Ishikawa (cell line): ENCODE data around the gene ELAVL1.
A peak's percentile ranks its signal among the peaks of the same experiment; 100 is the strongest.

Source experiments
- CEBPB ChIP-seq: IDR thresholded peaks from 2 replicates; pipeline ENCODE4 v1.6.1; 2012
- CREB1 ChIP-seq: IDR thresholded peaks from 2 replicates; pipeline ENCODE4 v1.6.1; 2012; ENCODE audit warnings: low read depth
- EGR1 ChIP-seq: IDR thresholded peaks from 2 replicates; pipeline ENCODE4 v1.6.1; 2012
- EP300 ChIP-seq: IDR thresholded peaks from 2 replicates; pipeline ENCODE4 v1.6.1; 2012; ENCODE audit warnings: borderline replicate concordance
- FOXM1 ChIP-seq: IDR thresholded peaks from 2 replicates; pipeline ENCODE4 v1.6.1; 2012; ENCODE audit warnings: low read depth, borderline replicate concordance
- NFIC ChIP-seq: IDR thresholded peaks from 2 replicates; pipeline ENCODE4 v1.6.1; 2012
- RAD21 ChIP-seq: IDR thresholded peaks from 2 replicates; pipeline ENCODE4 v1.6.1; 2012; ENCODE audit warnings: low read depth
- REST ChIP-seq: IDR thresholded peaks from 2 replicates; pipeline ENCODE4 v1.6.1; 2012; ENCODE audit warnings: low read depth, mild to moderate bottlenecking
- TAF1 ChIP-seq: IDR thresholded peaks from 2 replicates; pipeline ENCODE4 v1.6.1; 2012; ENCODE audit warnings: low read depth, mild to moderate bottlenecking
- TCF12 ChIP-seq: IDR thresholded peaks from 2 replicates; pipeline ENCODE4 v1.6.1; 2012; ENCODE audit warnings: low read depth
- TEAD4 ChIP-seq: IDR thresholded peaks from 2 replicates; pipeline ENCODE4 v1.6.1; 2012
- USF1 ChIP-seq: IDR thresholded peaks from 2 replicates; pipeline ENCODE4 v1.6.1; 2012
- YY1 ChIP-seq: IDR thresholded peaks from 2 replicates; pipeline ENCODE4 v1.6.1; 2012; ENCODE audit warnings: low read depth
- ZBTB7A ChIP-seq: IDR thresholded peaks from 2 replicates; pipeline ENCODE4 v1.6.1; 2012; ENCODE audit warnings: low read depth
- TF ChIP-seq, protein P1 (sequence below): IDR thresholded peaks from 2 replicates; pipeline ENCODE4 v1.6.1; 2012

The ELAVL1 gene

GRCh38 chr19:7931221-7932061 is 74.0 kb downstream of the ELAVL1 start:
- TF ChIP-seq YY1 = no peak
- no peak for TF ChIP-seq EGR1
- no peak for TF ChIP-seq TEAD4
- no peak for TF ChIP-seq CEBPB
- no peak for TF ChIP-seq TCF12
- TF ChIP-seq RAD21 = no peak
- TF ChIP-seq FOXM1 = no peak
- TF ChIP-seq REST = no peak
- no peak for TF ChIP-seq TAF1
- TF ChIP-seq NFIC = no peak
- no peak for TF ChIP-seq USF1
- TF ChIP-seq CREB1 = no peak
- TF ChIP-seq, protein P1, sequence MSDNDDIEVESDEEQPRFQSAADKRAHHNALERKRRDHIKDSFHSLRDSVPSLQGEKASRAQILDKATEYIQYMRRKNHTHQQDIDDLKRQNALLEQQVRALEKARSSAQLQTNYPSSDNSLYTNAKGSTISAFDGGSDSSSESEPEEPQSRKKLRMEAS = no peak
- no peak for TF ChIP-seq EP300
- TF ChIP-seq ZBTB7A = no peak

GRCh38 chr19:7930765-7931164 is 74.7 kb downstream of the ELAVL1 start:
- TF ChIP-seq EP300 (no peak), TAF1 (no peak), USF1 (no peak), CREB1 (no peak), RAD21 (no peak), TCF12 (no peak)

DNA sequence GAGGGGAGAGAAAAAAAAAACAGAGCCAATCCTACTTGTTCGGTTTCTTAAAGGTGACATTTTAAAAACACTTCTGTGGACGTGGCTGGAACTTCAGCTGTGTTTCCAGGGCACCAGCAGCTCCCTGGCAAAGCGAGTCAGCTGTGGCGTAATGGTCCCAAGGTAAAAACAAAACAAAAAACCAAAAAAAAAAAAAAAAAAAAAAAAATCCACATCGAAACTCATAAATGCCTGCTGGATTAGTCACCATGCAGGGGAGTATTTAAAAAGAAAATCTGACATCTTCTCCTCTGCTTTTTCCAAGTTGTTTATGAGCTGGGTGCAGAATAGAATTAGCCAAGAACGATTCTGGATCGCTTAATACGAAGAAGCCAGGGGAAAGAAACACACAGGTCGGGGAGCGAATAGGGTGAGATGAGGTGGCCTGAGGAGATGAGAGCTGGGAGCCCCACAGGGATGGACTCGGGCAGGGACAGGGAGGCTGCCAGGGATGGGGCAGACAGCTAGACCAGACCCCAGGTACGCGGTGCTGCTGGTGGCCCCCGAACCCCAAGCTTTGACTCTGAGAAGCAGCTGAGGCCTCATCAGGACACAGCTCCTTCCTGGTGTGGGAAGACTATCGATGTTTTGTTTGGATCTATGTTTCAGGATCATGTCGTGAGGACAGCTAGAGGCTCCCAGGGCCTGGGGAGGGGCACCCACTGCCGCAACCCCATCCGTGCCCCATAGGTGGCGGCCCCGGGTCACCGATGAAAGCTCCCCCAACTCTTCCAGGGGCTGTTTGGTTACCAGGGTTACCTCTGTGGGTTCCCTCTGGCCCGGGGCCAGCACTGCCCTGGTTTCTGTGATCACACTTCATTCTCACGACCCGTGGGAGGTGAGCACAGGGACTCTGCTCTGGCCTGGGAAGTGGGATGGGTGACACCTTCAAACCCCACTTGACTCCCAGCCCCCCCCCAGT is 76.4 kb downstream of the ELAVL1 start:
- peak; percentile 15; the same call in 1 of the 2 replicates for TF ChIP-seq RAD21
- TF ChIP-seq CEBPB = no peak

GRCh38 chr19:7928334-7928706 is 77.1 kb downstream of the ELAVL1 start:
- TF ChIP-seq REST (no peak), FOXM1 (no peak), TAF1 (no peak), TEAD4 (no peak), ZBTB7A (no peak), YY1 (no peak), CREB1 (no peak), EP300 (no peak), NFIC (no peak), EGR1 (no peak), CEBPB (no peak), RAD21 (no peak), USF1 (no peak), TCF12 (no peak)
- TF ChIP-seq, protein P1 = no peak
